Measurements from ENCODE around the gene OR2V1.

The OR2V1 gene

GRCh38 chr5:181173420-181174342, 42.7 kb upstream of the OR2V1 start:
- no peaks in the 10 kb centered on the region for H3K36me3 ChIP-seq (ENCODE audit: insufficient read depth, low read length)
- no peak for ATAC-seq (ENCODE audit: insufficient read depth, low read depth)
- H3K9me3 ChIP-seq (ENCODE audit: insufficient read depth, low read length, severe bottlenecking) = no peaks in the 10 kb centered on the region
- no peaks in the 10 kb centered on the region for H3K27me3 ChIP-seq (ENCODE audit: insufficient read depth, low read length, poor library complexity)
- H3K4me2 ChIP-seq (ENCODE audit: insufficient read depth, low read length) = peak overlapping the region; percentile 24; the same call in 1 of the 2 replicates
- H3K9ac ChIP-seq (ENCODE audit: low read depth, low read length) = no peak overlapping the region
- no peak overlapping the region; a peak in 1 of 4 replicates for H3K4me3 ChIP-seq (ENCODE audit: low read depth in 1 of 2, low read length in 2 of 2)
- H3K27ac ChIP-seq (ENCODE audit: low read length) = no peak overlapping the region
- H2AFZ ChIP-seq (ENCODE audit: low read depth, low read length) = 0 out of 2 replicates have a peak overlapping the region, but pooled peaks have one; percentile 27
- H4K20me1 ChIP-seq (ENCODE audit: insufficient read depth, low read length) = no peaks in the 10 kb centered on the region
- no peak for DNase-seq
- no peaks in the 10 kb centered on the region for H3K79me2 ChIP-seq (ENCODE audit: insufficient read depth, low read length)
- TF ChIP-seq CTCF (IDR thresholded peaks at IDR 0.05; ENCODE audit: borderline replicate concordance, extremely low read depth, low read length, poor library complexity, severe bottlenecking) (no peak), EZH2 (IDR thresholded peaks at IDR 0.05; ENCODE audit: borderline replicate concordance, low read depth, low read length, severe bottlenecking) (no peak)
- no peaks in the 10 kb centered on the region for H3K4me1 ChIP-seq (ENCODE audit: insufficient read depth, low read length)

GRCh38 chr5:181173027-181173419, 42.1 kb upstream of the OR2V1 start:
- peak overlapping the region; percentile 24; the same call in 1 of the 2 replicates for H3K4me2 ChIP-seq (ENCODE audit: insufficient read depth, low read length)
- no peak overlapping the region for H3K9ac ChIP-seq (ENCODE audit: low read depth, low read length)
- H3K4me3 ChIP-seq (ENCODE audit: low read depth in 1 of 2, low read length in 2 of 2) = no peak overlapping the region; a peak in 1 of 4 replicates
- H3K79me2 ChIP-seq (ENCODE audit: insufficient read depth, low read length) = no peaks in the 10 kb centered on the region
- TF ChIP-seq CTCF (IDR thresholded peaks at IDR 0.05; ENCODE audit: borderline replicate concordance, extremely low read depth, low read length, poor library complexity, severe bottlenecking) (peak; percentile 21), EZH2 (IDR thresholded peaks at IDR 0.05; ENCODE audit: borderline replicate concordance, low read depth, low read length, severe bottlenecking) (no peak)
- DNase-seq = no peak
- ATAC-seq (ENCODE audit: insufficient read depth, low read depth) = no peak
- H3K36me3 ChIP-seq (ENCODE audit: insufficient read depth, low read length) = no peaks in the 10 kb centered on the region
- H3K4me1 ChIP-seq (ENCODE audit: insufficient read depth, low read length) = no peaks in the 10 kb centered on the region; the same call in 1 of the 2 replicates
- H2AFZ ChIP-seq (ENCODE audit: low read depth, low read length) = peak overlapping the region; percentile 27; the same call in 1 of the 2 replicates
- no peak overlapping the region for H3K27ac ChIP-seq (ENCODE audit: low read length)
- peaks cover 4% of the 10 kb centered on the region for H3K27me3 ChIP-seq (ENCODE audit: insufficient read depth, low read length, poor library complexity)
- no peaks in the 10 kb centered on the region for H3K9me3 ChIP-seq (ENCODE audit: insufficient read depth, low read length, severe bottlenecking)
- no peaks in the 10 kb centered on the region for H4K20me1 ChIP-seq (ENCODE audit: insufficient read depth, low read length)

- no peak overlapping the region for H3K4me2 ChIP-seq (ENCODE audit: insufficient read depth, low read length)
- no peaks in the 10 kb centered on the region for H3K36me3 ChIP-seq (ENCODE audit: insufficient read depth, low read length)
- no peaks in the 10 kb centered on the region for H3K9me3 ChIP-seq (ENCODE audit: insufficient read depth, low read length, severe bottlenecking)
- no peaks in the 10 kb centered on the region; the same call in 1 of the 2 replicates for H3K4me1 ChIP-seq (ENCODE audit: insufficient read depth, low read length)
- no peak overlapping the region for H3K27ac ChIP-seq (ENCODE audit: low read length)
- no peak overlapping the region for H2AFZ ChIP-seq (ENCODE audit: low read depth, low read length)
- no peaks in the 10 kb centered on the region for H3K79me2 ChIP-seq (ENCODE audit: insufficient read depth, low read length)
- no peak for TF ChIP-seq EZH2 (IDR thresholded peaks at IDR 0.05; ENCODE audit: borderline replicate concordance, low read depth, low read length, severe bottlenecking)
- no peak for TF ChIP-seq CTCF (IDR thresholded peaks at IDR 0.05; ENCODE audit: borderline replicate concordance, extremely low read depth, low read length, poor library complexity, severe bottlenecking)
- ATAC-seq (ENCODE audit: insufficient read depth, low read depth) (no peak), DNase-seq (no peak)
- no peak overlapping the region for H3K4me3 ChIP-seq (ENCODE audit: low read depth in 1 of 2, low read length in 2 of 2)
- H4K20me1 ChIP-seq (ENCODE audit: insufficient read depth, low read length) = no peaks in the 10 kb centered on the region
- H3K27me3 ChIP-seq (ENCODE audit: insufficient read depth, low read length, poor library complexity) = peaks cover 4% of the 10 kb centered on the region
- no peak overlapping the region for H3K9ac ChIP-seq (ENCODE audit: low read depth, low read length)
Observed at GRCh38 chr5:181171782-181172181, 40.8 kb upstream of the OR2V1 start.
